HL-60 (cell line): ENCODE measurements around the gene EIPR1.

Experiments used
- POLR2AphosphoS5 ChIP-seq: IDR thresholded peaks from 2 replicates; pipeline ENCODE4 v1.6.1; 2012; ENCODE audit warnings: low read depth
- TF ChIP-seq, protein P1 (sequence below): IDR thresholded peaks from one replicate; pipeline ENCODE4 v1.5.1; 2011; ENCODE audit warnings: low read length, control low read depth, inconsistent platforms; ENCODE audit not compliant: insufficient read depth
- TF ChIP-seq, protein P2 (sequence below): IDR thresholded peaks from 2 replicates; pipeline ENCODE4 v1.6.1; 2012; ENCODE audit warnings: low read depth; ENCODE audit not compliant: insufficient replicate concordance

DNA sequence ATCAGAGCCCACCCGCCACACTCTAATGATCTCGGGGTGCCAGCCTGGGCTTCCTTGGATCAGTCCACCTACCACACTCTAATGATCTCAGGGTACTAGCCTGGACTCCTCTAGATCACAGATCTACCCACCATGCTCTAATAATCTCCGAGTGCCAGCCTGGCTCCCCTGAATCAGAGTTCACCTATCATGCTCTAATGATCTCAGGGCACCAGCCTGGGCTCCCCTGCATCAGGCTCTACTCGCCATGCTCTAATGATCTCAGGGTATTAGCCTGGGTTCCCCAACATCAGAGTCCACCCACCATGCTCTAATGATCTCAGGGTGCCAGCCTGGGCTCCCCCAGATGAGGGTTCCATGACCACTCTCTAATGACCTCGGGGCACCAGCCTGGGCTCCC is 48.1 kb downstream of the EIPR1 start:
- TF ChIP-seq, protein P1, sequence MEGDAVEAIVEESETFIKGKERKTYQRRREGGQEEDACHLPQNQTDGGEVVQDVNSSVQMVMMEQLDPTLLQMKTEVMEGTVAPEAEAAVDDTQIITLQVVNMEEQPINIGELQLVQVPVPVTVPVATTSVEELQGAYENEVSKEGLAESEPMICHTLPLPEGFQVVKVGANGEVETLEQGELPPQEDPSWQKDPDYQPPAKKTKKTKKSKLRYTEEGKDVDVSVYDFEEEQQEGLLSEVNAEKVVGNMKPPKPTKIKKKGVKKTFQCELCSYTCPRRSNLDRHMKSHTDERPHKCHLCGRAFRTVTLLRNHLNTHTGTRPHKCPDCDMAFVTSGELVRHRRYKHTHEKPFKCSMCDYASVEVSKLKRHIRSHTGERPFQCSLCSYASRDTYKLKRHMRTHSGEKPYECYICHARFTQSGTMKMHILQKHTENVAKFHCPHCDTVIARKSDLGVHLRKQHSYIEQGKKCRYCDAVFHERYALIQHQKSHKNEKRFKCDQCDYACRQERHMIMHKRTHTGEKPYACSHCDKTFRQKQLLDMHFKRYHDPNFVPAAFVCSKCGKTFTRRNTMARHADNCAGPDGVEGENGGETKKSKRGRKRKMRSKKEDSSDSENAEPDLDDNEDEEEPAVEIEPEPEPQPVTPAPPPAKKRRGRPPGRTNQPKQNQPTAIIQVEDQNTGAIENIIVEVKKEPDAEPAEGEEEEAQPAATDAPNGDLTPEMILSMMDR: no peak
- TF ChIP-seq POLR2AphosphoS5: no peak
- TF ChIP-seq, protein P2, sequence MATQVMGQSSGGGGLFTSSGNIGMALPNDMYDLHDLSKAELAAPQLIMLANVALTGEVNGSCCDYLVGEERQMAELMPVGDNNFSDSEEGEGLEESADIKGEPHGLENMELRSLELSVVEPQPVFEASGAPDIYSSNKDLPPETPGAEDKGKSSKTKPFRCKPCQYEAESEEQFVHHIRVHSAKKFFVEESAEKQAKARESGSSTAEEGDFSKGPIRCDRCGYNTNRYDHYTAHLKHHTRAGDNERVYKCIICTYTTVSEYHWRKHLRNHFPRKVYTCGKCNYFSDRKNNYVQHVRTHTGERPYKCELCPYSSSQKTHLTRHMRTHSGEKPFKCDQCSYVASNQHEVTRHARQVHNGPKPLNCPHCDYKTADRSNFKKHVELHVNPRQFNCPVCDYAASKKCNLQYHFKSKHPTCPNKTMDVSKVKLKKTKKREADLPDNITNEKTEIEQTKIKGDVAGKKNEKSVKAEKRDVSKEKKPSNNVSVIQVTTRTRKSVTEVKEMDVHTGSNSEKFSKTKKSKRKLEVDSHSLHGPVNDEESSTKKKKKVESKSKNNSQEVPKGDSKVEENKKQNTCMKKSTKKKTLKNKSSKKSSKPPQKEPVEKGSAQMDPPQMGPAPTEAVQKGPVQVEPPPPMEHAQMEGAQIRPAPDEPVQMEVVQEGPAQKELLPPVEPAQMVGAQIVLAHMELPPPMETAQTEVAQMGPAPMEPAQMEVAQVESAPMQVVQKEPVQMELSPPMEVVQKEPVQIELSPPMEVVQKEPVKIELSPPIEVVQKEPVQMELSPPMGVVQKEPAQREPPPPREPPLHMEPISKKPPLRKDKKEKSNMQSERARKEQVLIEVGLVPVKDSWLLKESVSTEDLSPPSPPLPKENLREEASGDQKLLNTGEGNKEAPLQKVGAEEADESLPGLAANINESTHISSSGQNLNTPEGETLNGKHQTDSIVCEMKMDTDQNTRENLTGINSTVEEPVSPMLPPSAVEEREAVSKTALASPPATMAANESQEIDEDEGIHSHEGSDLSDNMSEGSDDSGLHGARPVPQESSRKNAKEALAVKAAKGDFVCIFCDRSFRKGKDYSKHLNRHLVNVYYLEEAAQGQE: no peak
